GM21360 (cell line): Measurements from ENCODE around the gene TSPAN13.

Experiments
- ATAC-seq: cut with Tn5 transposase; IDR thresholded peaks from one replicate; pipeline ENCODE4 v1.9.1; 2021; ENCODE audit warnings: mild to moderate bottlenecking, moderate library complexity; ENCODE audit not compliant: unreplicated experiment

TSPAN13 gene

DNA sequence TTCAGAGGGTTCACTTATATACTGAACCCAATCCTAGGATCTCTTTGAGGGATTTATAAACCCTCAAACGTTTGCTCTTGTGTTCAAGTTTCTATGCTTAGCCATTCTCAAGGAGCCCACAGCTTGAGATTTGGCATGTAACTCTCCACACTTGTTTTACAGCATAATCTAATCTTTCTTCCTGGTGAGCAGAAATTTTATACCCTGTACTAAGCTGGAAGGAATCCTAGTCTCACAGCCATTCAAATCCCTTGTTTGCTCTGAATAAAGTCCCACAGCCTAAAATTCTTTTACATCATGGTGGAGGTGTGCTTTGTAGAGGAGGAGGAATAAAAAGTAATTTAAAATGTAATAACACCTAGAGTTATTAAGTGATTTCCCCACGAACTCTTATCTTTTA is 56.6 kb downstream of the TSPAN13 start:
- ATAC-seq: no peak

DNA sequence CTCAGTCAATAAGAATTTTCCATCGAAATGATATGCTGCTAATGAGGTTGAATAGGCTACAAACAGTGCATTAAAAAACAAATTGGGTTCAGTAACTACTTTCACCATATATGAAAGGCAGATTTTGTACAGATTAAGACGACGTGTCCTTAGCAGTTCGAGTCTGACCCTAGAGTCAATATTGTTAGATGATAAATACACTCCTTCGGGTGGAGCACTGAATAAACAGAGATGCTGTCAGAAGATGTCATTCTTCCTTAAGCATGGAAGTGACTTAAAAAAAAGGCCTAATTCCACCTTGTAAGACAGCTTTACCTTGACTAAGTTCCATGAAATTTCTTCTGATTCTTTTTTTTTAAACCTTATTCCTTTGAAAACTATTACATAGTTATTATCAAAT is 57.0 kb downstream of the TSPAN13 start:
- no peak for ATAC-seq

DNA sequence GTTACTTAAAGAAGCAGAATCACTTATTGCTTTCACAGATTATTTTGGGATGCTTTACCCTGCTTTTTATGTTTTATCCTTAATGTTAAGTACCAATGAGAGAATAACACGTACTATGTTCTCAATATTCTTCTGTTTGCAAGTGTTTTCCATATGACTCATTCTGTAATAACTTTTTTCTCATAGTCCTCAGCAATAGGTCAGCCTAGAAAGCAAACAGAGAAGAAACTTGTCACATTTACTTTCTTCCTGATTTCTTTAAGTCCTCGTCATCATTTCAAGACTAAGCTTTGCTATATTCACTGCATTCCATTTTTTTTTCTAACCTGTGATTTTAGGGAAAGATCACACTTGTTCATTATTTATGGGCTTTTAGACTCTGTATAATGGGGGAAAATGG is 58.0 kb downstream of the TSPAN13 start:
- no peak for ATAC-seq

DNA sequence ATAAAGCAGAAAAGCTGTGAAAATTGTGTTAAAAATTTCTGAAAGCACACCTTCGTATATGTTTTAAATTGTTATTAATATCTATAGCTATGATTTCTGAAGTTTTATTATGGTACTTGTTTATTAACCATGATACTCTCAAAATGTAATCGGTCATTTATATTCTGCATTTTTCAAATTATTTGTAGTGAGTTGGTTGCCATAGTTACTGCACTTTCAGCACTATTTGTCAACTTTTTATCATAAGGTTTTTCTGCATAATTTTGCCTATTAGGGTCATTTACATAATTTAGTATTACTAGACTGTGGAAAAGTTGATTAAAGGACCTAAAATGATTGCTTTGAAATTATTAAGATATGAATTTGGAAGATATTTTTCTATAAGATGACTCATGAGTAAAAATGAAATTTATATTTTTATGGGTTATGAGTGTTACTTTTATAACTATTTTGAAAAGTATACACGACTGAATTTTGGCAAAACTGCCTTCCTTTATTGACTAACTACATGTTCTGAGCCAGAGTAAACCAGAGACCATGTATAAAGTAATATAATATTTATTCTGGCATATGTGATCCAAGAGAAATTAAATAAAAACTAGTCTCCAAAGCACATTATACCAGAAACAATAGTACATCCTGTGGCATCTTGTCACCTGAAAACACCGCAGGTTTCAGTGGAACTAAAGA is 59.1 kb downstream of the TSPAN13 start:
- ATAC-seq: no peak

DNA sequence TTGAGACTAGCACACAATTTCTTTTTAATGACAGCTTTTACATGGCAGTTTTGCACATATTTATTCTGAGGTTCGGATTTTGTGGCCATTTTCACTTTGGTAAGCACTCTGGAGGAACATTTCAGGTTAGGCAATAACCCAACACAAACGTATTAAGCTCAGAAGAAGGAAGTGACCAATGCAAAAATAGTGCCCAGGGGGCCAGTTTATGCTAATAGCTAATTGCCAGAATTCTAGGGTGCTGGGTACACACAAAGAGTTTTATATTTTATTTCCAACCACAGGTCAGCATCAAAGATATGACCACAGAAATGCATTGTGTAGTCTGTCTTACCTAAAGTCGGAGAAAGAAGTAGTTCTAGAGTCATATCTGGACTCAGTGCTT is 59.7 kb downstream of the TSPAN13 start:
- no peak for ATAC-seq

DNA sequence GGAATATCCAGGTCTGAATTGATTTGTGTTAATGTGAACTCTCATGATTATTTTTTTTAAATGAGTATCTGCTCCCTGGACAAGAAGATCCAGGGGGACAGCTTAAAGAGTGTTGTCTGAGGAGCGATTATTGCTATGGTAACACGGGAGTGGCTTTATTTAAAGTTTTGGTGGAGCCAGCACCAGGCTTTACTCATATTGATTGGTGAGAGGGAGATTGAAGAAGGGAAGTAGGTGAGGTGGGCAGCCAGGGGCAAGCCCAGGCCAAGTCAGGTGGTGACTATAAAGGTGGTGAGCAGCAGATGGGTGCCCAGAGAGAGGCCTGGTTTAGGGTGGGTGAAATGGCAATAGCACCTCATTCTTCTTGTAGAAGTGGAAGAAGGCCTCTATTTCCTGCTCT is 61.4 kb downstream of the TSPAN13 start:
- no peak for ATAC-seq

DNA sequence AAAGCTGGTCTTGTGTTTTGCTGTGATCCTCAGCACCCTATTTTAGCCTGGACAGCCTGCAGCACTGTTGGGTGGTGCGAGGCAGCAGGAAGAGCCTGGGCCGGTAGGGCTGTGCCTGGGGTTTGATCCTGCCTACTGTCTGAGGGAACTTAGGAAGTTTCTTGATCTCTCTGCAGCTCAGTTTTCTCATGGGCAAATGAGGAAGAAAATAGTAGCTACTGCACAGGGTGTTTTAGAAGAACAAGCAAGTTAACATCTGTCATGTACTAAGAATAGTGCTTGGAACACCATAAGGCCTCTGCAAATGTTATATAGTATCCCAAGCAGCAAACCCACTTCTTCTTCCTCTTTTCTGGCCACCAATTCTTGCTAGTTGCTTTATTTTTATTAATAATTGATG is 63.3 kb downstream of the TSPAN13 start:
- ATAC-seq: no peak

DNA sequence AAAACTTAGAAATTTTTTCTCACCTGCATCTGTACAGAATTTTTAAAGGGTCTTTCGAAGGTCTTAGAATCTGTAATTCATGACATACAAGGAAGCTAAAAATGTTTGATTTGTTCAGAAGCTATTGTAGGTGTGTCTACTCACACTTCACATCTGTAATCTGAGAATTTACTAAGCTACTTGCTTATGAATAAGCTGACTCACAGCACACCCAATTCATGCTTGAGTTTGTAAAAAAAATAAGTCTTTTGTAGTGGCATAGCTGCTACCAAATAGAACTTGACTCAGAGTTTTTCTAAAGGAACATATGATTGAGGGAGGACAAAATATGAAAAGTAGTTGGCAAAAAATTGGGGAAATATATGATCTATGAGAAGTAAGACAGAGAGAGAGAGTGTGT is 64.0 kb downstream of the TSPAN13 start:
- no peak for ATAC-seq

DNA sequence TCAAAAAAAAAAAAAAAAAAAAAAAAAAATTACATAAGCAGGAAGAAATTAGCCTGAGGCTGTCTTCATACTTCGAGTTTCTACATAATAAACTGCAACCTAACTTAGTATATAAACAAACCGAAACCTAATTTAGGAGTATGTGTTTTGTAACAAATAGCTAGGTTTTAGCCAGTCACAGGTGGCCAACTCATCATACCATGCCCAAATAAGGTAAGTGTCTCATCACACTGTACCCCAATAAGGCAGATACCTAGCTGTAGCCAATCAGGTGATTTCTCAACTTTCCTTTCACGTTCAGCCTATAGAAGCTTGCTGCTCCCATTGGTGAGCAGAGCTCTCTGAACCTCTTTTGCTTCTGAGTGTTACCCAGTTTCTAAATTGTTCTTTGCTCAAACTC is 65.2 kb downstream of the TSPAN13 start:
- ATAC-seq: no peak

DNA sequence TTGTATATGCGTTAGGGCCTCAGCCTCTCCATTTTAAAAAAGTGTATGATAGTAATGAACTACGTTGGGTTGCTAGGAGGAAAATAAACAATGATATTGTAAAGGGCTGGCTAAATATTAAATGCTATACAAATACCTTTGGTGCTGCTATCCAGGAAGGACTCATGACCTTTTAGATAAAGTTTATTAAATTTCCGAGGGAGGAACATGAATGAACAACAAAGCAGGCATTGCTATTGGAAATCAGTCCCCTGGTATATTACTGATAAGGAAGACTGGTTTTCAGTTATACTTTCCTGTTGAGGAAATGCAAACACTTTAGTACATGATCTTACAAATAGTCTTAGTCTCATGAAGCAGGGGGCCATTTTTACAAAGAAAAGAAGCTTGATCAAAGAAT is 68.5 kb downstream of the TSPAN13 start:
- no peak for ATAC-seq

DNA sequence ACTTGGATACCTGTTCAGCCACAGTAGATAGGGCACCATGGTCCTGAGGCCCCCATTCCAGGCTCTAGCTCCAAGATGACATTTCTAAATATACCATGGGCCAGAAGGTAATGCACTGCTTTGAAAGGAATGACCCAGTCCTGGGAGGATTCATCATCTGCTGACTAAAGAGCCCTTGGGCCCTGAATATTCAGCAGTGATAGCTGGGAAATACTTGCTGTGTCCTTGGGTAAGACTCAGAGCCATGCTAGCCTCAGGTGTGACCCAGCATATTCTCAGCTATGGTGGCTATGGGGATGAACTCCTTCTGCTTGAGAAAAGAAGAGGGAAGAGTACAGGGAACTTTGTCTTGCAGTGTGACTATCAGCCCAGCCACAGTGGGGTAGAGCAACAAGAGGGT is 72.5 kb downstream of the TSPAN13 start:
- ATAC-seq: no peak

DNA sequence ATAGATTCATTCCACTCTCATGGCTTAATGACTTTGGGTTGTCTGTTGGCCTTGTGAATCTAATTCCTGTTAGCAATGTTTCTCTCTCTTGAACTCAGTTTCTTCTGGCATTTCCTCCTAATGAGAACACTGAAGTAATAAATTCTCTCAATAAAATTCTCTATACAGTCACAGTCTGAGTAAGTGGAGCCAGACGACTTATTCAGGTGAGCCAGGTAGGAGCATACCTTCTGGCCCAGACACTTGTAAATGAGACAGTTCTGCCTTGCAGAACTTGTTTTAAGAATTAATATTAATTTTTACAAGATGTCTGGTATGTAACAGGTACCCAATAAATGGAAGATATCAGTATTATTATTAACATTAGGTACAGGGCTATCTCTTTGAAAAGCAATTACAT is 79.8 kb downstream of the TSPAN13 start:
- ATAC-seq: no peak
